ENCODE data around the gene STRADA.

The STRADA gene

DNA sequence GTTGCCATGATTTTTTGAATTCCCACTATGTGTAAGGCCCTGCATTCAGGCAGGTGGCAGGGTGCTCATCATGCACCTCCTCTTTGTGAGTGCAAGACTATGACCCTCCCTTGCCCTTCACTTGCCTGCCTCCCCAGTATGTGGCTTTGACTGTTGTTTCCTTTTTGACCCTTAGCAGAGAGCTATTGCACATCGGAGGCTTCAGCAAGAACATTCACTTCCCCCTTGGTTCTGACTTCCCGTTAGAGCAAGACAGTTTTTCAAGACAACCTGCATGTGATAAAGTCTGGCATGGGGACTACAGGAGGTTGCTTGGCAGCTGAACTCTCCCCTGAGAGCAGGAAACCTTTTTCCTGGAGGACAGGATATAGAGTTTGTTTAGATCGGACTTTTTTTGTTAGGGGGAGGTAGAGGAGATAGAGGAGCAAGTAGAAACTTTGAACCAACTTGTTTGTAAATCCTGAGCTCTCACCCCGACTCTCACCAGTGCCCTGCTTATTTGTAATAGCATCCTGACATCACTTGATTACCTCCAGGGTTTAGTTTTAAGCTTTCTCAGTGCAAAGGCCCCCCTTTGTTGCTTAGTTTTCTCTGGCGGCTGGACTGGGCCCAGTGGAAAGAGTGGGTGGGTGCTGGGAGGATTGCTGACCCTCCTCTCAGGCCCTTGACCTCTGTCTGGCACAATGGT is 75.9 kb downstream of the STRADA start:
- DNase-seq (ENCODE audit: low spot score), result peak; percentile 30
- TF ChIP-seq, protein P1, sequence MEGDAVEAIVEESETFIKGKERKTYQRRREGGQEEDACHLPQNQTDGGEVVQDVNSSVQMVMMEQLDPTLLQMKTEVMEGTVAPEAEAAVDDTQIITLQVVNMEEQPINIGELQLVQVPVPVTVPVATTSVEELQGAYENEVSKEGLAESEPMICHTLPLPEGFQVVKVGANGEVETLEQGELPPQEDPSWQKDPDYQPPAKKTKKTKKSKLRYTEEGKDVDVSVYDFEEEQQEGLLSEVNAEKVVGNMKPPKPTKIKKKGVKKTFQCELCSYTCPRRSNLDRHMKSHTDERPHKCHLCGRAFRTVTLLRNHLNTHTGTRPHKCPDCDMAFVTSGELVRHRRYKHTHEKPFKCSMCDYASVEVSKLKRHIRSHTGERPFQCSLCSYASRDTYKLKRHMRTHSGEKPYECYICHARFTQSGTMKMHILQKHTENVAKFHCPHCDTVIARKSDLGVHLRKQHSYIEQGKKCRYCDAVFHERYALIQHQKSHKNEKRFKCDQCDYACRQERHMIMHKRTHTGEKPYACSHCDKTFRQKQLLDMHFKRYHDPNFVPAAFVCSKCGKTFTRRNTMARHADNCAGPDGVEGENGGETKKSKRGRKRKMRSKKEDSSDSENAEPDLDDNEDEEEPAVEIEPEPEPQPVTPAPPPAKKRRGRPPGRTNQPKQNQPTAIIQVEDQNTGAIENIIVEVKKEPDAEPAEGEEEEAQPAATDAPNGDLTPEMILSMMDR (IDR thresholded peaks at IDR 0.05; ENCODE audit: extremely low read depth, insufficient read depth, missing control alignments), result no peak
- in situ Hi-C loops (cut with MboI; ENCODE audit: low pct_unique_long_range_greater_than_20kb, low sequenced_read_pairs, unreplicated experiment), result no loop called here

DNA sequence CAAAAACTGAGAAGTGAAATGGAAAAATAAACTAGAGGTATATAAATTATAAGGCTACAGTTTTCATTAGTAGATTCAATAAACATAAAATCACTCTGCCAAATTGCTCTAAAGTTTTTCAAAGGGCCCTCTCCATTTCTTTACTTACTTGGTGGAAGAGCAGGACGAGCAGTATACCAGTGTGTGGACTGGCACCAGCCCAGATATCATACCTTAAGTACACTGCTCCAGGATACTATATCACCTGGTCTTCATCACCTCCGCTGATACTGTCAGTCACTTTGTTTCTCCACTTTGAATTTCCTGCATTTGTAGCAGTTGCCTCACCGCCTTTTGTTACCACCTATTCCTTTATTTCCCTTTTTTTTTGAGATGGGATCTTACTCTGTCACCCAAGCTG is 81.7 kb downstream of the STRADA start:
- in situ Hi-C loops (cut with MboI; ENCODE audit: low pct_unique_long_range_greater_than_20kb, low sequenced_read_pairs, unreplicated experiment), result no loop called here
- TF ChIP-seq, protein P1 (IDR thresholded peaks at IDR 0.05; ENCODE audit: extremely low read depth, insufficient read depth, missing control alignments), result no peak
- no peak for DNase-seq (ENCODE audit: low spot score)

DNA sequence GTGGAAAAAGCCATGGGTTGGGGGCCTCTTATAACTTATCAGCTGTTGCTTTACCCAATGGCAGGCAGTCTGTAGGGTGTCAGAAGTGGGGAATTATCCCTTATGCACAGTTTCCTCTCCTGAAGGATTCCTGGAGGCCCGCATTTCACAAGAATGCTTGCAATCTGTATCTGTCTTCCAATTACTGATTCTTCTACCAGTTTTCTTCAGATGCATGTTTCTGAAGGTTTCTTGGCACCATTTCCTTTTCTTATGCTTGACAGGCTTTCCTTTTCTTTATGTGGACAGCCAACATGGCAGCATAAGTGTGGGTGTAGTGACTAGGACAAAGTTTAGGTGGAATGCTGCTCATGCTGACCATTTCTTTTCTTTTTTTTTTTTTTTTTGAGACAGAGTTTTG is 83.2 kb downstream of the STRADA start:
- in situ Hi-C loops (cut with MboI; ENCODE audit: low pct_unique_long_range_greater_than_20kb, low sequenced_read_pairs, unreplicated experiment), result no loop called here
- TF ChIP-seq, protein P1 (IDR thresholded peaks at IDR 0.05; ENCODE audit: extremely low read depth, insufficient read depth, missing control alignments), result no peak
- no peak for DNase-seq (ENCODE audit: low spot score)

DNA sequence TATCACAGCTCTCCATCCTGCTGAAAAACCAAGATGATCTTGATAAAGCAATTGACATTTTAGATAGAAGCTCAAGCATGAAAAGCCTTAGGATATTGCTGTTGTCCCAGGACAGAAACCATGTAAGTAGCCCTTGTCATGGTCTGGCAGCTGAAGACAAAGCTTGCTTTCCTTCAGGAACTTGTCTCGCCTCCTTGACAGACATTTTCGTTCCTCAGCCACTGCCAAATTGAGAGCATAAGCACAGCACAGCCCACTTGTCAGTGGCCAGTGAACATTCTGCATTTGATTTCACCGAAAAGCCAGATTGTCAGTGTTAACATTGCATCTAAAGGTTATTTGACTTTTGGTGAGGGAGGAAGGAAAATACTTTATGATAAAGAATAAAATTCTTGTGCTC is 83.8 kb downstream of the STRADA start:
- no peak for DNase-seq (ENCODE audit: low spot score)
- TF ChIP-seq, protein P1 (IDR thresholded peaks at IDR 0.05; ENCODE audit: extremely low read depth, insufficient read depth, missing control alignments), result no peak
- in situ Hi-C loops (cut with MboI; ENCODE audit: low pct_unique_long_range_greater_than_20kb, low sequenced_read_pairs, unreplicated experiment), result no loop called here

DNA sequence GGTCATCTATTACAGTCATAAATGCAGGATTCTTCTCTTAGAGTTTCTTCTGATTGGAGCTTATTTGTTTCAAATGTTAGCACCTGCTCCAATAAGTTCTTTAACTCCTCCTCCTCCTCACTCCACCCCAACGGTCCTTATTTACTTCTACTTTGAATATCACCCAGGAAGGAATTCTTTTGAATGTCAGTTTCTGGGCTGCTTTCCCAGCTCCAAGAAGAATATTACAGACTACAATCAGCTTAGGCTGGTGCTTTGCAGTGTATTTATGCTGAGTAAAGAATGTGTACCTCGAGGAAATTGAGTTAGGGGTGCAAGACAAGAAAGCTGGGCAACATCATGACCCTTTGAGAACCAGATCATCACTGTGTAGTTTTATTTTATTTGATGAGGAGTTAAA is 88.5 kb downstream of the STRADA start:
- no peak for DNase-seq (ENCODE audit: low spot score)
- TF ChIP-seq, protein P1 (IDR thresholded peaks at IDR 0.05; ENCODE audit: extremely low read depth, insufficient read depth, missing control alignments), result no peak
- in situ Hi-C loops (cut with MboI; ENCODE audit: low pct_unique_long_range_greater_than_20kb, low sequenced_read_pairs, unreplicated experiment), result no loop called here
